Stimulated activated CD8-positive, alpha-beta memory T cell treated with anti-CD3 and anti-CD28 coated beads, Interleukin-4, amount 100 ng/mL, for 1 hour (primary cell): ENCODE measurements around the gene HS6ST2.

Experiments
- DNase-seq, 2 donors: peaks; one replicate each; pipeline ENCODE4 v3.0.0-alpha.2; 2020; ENCODE audit warnings: low read depth in 2 of 2, low spot score in 1 of 2

Gene HS6ST2

DNA sequence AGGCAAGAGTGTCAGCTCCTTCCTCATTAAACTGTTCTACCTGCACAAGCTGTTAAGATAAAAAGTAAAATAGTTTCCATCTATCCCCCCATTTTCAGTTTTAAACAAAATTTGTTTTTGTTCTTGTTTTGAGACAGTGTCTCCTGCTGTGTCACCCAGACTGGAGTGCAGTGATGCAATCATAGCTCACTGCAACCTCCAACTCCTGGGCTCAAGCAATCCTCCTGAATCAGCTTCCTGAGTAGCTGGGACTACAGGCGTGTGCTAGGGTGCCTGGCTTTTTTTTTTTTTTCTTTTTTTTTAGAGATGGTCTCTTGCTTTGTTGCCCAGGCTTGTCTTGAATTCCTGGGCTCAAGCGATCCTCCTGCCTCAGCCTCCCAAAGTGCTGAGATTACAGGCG, 105.4 kb downstream of the HS6ST2 start:
- DNase-seq: no peak

DNA sequence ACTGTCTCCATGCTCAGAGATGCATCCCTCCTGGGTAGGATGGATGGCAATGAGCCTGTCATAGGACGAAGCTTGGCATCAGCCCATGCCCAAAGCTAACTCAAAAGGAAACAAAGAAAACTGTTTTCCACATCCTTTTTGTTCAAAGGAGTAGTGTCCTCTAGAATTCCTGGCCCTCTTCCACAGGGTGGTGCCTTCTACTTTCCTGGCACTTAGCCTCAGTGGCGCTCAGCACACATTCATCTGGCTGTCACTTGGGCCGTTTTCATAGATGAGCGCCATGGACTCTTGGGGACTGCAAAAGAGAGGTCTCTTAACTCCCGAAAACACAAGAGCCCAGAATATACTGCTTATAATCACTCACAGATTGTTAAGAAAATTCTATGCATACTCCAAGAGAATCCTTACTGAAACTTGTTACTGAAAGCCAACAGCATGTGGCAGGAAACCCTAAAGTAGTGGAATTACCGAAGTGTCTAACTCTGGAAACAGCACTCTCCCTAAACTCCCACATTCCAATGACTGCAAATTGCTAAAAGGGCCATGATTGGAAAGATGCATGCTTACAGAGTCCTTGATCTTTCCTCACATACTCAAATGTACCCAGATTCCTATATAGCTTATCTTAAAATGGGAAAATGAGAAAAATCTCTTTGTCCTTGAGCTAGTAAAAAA, 110.0 kb downstream of the HS6ST2 start:
- DNase-seq: no peak

GRCh38 chrX:132843363-132843762, 115.1 kb downstream of the HS6ST2 start:
- no peak for DNase-seq

DNA sequence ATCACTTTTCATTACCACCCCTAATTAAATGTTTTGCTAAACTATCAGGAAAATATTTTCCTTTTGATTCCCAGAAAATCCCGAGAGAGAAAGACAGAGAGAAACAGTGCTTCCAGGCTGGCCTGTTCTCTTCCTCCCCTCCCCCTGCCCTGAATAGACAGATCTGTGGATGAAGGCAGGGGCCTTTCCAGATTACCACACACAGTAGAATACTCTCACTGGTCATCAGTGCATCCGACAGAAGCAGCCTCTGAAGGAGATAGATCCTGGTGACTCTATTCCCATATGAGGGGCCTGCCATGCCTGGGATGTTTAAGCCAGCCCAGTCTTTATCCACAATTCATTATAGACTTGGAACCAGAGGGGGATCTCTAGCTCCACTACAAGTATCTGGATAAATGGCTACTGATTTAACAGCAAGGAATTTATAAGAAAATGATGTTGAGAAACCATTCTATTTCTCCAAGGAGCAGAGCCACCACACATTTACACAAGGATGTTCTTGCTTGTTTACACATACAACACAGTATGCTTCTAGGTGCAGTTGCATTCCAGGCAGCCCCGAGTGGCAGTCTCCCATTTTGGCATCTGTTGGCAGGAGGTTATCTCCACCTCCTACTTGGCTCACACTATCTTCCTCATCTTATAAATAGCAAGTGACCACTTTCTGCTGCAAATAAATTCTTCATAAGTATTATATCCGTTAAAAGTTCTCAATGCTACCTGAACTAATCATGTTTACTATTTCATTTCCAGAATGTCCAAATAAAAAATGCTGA, 115.8 kb downstream of the HS6ST2 start:
- no peak for DNase-seq

DNA sequence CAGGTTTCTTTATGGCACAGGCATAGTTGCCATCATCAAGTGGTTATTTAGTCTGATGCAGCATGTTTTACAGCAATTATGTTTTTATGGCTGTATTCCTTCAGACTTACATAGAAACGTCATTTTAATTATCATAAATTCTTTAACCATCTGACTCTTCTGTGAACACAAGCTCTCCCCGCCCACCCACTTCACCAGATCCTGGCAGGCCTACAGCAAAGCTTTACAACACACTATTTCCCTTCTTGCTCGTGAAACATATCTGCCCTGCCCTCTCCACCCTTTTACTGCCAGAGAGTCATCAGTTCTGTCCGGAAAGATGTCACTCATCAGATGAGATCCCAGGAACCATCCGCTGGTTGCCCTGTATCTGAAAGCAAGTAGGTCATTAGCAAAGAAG, 120.5 kb downstream of the HS6ST2 start:
- no peak for DNase-seq

DNA sequence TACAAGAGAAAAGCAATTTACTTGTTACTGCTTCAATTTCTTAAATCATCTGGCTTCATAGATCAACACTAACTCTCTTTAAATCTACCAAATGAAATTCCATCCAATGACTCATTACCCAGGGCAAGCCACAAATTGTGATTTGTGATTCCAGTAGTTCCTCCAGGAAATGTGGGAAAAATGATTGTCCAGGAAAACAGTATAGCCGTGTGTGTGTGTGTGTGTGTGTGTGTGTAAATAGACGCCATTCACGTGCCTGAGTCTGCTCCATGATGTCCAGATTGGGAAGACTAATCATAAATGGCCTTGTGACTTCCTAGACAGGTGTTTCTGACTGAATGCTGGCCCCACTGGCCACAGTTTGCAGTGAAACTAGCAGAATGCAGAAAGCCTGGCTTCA, 121.3 kb downstream of the HS6ST2 start:
- DNase-seq: no peak

GRCh38 chrX:132836471-132836870, 122.0 kb downstream of the HS6ST2 start:
- no peak for DNase-seq

DNA sequence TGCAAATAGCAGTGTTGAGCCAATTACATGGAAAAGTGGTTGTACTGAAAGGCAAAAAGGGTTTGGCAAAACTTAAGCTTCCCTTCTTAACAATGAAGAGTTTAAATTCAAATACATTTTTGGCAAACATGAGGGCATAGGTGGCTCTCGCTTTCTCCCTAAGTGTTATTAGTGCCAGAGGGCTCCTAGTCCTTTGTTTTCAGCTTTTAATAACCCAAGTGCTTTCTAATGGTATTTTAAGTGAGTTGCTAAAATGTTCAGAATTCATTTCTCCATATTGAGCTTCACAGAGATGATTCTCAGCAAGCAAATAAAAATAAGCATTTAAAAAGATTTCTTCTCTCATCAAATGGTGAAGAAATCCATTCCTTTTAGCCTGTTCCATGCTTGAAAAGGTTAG, 123.7 kb downstream of the HS6ST2 start:
- no peak for DNase-seq

DNA sequence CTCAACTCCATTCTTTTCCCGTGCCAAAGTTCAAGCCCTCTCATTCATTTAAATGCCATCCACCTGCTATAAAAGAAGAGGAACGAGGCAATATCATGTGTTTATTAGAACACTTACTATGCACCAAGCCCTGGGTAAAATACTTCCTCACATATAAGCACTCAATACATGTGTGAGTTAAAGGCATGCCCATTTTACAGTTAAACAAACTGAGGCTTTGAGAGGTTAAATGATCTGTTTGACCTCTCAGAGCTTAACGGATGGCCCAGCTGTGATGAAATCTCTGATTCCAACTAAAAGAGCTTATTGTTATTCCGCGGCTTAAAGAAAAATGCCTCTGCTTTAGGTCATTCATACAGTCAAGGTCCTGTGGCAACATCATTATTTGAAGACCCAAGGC, 124.3 kb downstream of the HS6ST2 start:
- no peak for DNase-seq

DNA sequence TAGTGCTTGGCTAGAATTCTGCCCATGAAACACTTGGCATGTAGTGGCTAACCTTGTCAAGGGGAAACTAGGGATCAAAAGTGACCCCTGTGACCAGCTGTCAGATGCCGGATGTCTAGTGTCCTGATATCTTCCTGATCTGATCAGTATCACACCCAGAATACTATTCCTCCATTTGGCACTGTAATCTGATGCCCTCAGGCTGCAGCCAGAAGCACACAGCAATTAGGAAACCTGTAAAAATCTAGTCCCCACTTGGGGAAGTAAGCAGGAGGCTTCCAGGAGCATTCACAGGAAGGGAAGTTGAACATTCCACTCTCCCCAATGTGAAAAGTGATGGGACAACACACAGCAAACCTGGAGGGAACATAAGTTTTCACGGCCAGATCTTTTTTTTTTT, 125.1 kb downstream of the HS6ST2 start:
- DNase-seq: no peak

DNA sequence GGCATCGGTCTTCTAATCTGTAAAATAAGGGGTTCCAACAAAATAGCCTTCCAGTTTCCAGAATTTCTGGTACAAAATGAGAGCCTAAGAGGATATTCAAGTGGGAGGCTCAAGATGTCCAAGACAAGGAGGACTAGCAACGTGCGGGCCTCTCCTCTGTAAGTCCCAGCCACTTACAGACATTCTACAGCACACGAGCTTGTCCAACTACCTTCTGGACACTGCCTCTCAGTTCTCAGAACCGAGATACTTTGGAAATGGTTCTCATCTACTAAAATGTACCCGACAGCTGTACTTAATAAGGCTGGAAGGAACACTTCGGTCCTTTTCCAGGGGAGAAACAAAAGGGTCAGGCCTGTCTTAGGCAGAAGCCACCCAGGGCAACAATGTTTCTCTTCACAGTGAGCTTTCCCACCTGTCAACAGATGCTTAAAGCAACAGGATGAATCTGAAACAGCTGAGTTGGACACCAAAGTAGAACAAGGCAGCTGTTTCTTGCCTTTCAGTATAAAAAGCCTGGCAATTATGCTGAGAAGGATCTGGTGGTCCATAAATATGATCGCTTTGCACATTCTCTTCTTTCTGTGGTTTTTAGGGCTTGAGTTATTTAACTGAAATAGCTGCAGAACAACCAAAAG, 127.0 kb downstream of the HS6ST2 start:
- no peak for DNase-seq

DNA sequence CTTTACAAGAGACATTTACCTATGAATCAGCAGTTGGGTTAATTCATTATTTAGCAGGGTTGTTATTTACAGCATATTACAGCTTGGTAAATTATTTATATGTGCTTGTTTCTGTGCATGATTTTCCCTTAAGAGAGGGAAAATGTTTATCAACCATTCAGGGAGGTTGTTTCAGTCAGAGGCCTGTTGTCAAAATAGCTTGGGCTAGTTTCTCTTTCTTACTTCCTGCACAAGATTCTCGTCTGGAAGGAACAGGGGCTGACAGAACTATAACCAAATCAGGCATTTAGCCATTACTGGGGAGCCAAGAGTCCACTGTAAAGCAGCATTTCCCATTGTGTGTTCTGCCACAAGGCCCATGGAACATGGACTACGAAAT, 135.8 kb downstream of the HS6ST2 start:
- DNase-seq: no peak

DNA sequence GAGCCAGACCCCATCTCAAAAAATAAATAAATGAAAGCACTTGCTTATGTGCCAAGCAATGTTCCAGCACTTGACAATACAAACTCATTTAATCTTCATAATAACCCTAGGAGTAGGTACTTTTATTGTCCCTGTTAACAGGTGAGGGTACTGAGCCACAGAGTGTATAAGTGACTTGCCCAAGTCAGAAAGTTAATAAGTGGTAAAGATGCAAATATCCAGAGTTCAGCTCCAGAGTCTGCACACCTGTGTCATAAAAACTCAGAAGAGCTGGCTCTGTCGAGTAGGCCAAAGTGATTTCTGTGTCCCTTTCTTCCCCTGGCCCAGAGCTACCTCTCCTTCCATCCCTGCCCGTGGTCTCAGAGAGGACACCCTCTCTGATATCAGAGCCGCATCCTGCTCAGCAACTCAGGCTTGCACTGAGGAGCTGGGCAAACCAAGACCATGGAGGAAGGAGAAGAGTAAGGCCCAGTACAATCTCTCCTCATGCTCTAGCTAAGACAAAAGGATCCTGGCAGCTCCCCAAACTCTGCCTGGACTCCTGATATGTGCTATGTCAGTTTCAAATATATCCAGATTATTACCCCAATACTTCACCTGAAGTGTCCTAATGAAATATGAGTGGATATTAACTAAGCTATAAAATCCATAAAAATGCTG, 136.3 kb downstream of the HS6ST2 start:
- no peak for DNase-seq

DNA sequence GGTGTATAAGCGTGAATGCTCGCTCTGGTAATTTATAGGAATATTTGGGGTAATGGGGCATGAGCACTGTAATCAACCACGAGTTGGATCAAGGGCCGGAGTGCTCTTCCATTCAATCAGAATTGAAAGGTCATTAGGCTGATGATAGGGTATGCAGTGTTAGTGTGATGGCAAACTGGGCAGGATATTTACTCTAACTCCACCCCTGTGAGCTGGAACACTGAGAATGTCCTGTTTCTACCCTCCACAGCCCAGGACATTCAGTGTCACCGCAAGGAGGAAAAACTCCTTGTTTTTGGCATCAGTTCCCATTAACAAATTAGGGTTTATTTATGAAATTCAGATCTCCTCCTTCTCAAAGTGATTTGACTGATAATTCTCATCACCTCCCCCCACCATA, 137.8 kb downstream of the HS6ST2 start:
- no peak for DNase-seq

- no peak for DNase-seq
These were observed 138.6 kb downstream of the HS6ST2 start for GRCh38 chrX:132819711-132820264.

DNA sequence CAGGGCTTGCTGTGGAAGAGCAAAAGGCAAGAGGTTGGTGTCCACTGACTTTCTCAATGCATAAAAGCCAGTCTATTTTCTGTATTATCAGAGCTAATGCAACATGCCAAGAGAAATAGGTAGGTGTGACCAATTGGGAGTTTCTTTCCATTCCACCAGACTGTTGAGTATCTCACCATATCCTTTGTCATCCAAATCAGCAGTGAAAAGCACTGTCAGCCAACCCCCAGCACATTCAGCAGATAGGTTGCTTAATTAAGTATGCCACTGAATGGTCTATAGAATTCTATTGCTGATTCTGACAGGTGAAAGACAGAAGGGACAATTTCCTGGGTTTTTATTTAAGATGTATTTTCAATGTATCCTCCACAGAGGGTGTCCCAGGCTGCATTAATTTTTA, 139.8 kb downstream of the HS6ST2 start:
- DNase-seq: no peak

DNA sequence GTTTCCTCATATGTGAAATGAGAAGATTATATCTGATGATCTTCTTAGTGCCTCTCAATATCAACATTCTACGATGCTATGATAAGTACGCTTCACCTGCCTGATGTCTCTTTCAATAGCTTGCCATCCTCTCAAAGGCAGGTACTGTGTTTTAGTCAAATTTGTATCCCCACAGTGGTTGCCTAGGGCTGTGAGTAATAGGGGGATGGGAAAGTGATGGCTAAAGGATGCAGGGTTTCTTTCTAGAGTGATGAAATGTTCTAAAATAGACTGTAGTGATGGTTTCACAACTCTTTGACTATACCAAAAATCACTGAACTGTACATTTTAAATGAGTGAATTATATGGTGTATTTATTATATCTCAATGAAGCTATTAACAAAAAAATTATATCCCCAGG, 142.8 kb downstream of the HS6ST2 start:
- no peak for DNase-seq

DNA sequence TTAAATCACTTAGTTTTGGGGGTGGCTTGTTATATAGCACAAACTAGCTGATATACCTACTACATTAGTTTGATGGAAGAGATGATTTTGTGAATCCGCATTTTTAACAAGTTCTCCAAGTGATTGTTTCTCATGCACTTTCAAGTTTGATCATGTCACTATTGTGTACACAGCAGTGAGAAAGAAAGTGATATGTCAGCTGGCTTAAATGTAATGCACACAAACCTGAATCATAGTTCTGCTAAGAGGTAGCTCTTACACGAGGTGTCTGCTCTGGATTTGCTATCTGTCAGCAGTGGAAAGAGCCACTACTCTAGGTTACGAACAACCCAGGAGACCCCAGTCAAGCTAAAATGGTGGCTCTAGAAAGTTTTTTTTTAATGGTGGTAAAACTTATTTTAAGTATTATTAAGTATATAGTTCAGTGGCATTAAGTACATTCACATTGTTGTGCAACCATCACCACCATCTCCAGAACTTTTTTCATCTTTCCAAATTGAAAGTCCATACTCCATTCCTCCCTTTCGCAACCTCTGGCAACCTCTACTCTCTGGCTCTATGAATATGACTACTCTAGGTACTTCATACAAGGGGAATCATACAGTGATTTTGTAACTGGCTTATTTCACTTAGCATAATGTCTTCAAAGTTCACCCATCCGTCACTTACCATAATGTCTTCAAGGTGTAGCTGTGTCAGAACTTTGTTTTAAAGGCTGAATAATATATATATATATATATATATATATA, 147.3 kb downstream of the HS6ST2 start:
- DNase-seq: no peak

DNA sequence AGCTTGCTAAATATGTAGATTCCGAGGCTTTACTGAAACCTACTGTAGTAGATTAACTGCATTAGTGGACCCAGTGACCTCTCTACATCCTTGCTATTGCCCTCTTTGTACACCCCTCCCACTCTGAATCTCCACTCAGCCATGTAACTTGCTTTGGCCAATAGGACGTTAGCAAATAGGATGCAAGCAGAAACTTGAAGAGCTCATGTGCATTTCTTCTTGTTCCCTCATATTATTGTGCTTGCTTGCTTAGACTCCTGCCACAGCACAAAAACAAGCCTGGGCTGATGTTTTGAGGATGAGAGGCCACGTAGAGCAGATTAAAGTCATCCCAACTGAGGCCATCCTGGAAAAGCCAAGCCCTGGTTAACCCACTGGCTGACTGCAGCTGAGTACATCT, 147.9 kb downstream of the HS6ST2 start:
- DNase-seq: no peak

- DNase-seq: no peak
These were observed 148.8 kb downstream of the HS6ST2 start for GRCh38 chrX:132809581-132809980.
